Adrenal gland (tissue), 12 donors: Measurements from ENCODE around the gene MAP3K20. TPM values are rescaled to one million over a fixed set of nuclear protein-coding genes. Genes with fewer than 3 reads are reported as not detected.
A peak's percentile ranks its signal among the peaks of the same experiment; 100 is the strongest.

Experiments
- DNase-seq, 7 donors: peaks; one replicate each; pipeline ENCODE4 v3.0.0-alpha.2; 2019 to 2020
- H3K27ac ChIP-seq, 5 donors: fragments of 200-600 bp; sonication (generic) in 4 of 5; 1 replicate in 3 of 5; 2 replicates in 2 of 5; pipeline versions ENCODE4 v1.5.1 to v1.8.0; 2016 to 2020; ENCODE audit warnings: mild to moderate bottlenecking in 1 of 5
- H3K27me3 ChIP-seq: fragments of 200-600 bp; 2 replicates; pipeline ENCODE4 v1.8.0; 2021
- H3K36me3 ChIP-seq, 2 donors: fragments of 200-600 bp; replicated peaks in 1 of 2; 1 replicate in 1 of 2; 2 replicates in 1 of 2; pipeline versions ENCODE4 v1.5.1 to v1.8.0; 2018 to 2022
- H3K4me1 ChIP-seq, 2 donors: fragments of 200-600 bp; replicated peaks in 1 of 2; 1 replicate in 1 of 2; 2 replicates in 1 of 2; pipeline versions ENCODE4 v1.5.1 to v1.8.0; 2018 to 2021
- H3K4me3 ChIP-seq, 4 donors: fragments of 200-600 bp; sonication (generic) in 3 of 4; one replicate each; pipeline ENCODE4 v1.5.1; 2016 to 2018
- H3K9me3 ChIP-seq, 3 donors: fragments of 200-600 bp; sonication (generic) in 1 of 3; replicated peaks in 1 of 3; 1 replicate in 2 of 3; 2 replicates in 1 of 3; pipeline versions ENCODE4 v1.5.1 to v1.8.0; 2016 to 2021
- POLR2A ChIP-seq, 2 donors: fragments of 450-650 bp; IDR thresholded peaks; one replicate each; pipeline ENCODE4 v1.6.1; 2017; ENCODE audit warnings: antibody characterized with exemption in 2 of 2, mild to moderate bottlenecking in 2 of 2, moderate library complexity in 1 of 2
- WGBS, 4 donors: extraction: QIAGEN DNeasy Blood & Tissue Kit in 2 of 4; methylation state at CpG; one replicate each; pipeline versions ENCODE4 v1.1.5 to v1.1.7; 2013 to 2017; 5-methylcytosine and 5-hydroxymethylcytosine counted together
- intact Hi-C, 2 donors: fragments of 100-400 bp; cut with DNase I; formaldehyde crosslinking; loops; one replicate each; pipeline versions ENCODE4 v1.14.1 to v1.15.0; 2022 to 2023
- polyA plus RNA-seq, 3 donors: library from polyadenylated mRNA; stranded (reverse); fragments of 200-250 nt in 2 of 3; fragments of 350-450 nt in 1 of 3; fragmentation: Illumina TruSeq in 1 of 3; extraction: RNeasy Lipid Tissue Mini Kit (QIAGEN cat#74804) in 1 of 3; gene quantifications; one replicate each; pipeline ENCODE4 v1.2.3, GENCODE V29; 2013 to 2014
- total RNA-seq, 9 donors: library from RNA; depleted of rRNA in 4 of 9; stranded (reverse); fragments of >200 nt in 4 of 9; fragments of 120-200 nt in 1 of 9; fragmentation: NEBNext Ultra II Directional in 1 of 9; extraction: Animal tissue kit (Norgen Biotek cat#: 25700) in 1 of 9; gene quantifications; one replicate each; pipeline versions ENCODE4 v1.1.0 to v1.2.4, GENCODE V29; 2013 to 2023
- TF ChIP-seq, protein P1 (sequence below), 6 experiments: fragments of 450-650 bp in 4 of 6; fragments of 200-600 bp in 2 of 6; sonication (generic) in 1 of 6; IDR thresholded peaks; 1 replicate in 5 of 6; 2 replicates in 1 of 6; pipeline versions ENCODE4 v1.5.1 to v1.8.0; 2016 to 2021; ENCODE audit warnings: antibody characterized with exemption in 6 of 6, mild to moderate bottlenecking in 2 of 6, moderate library complexity in 1 of 6
- donor health status: healthy with polysubstance abuse.
- donor health status: Bipolar disorder and iron deficiency.
- donor health status: DM: yes; HTN: yes; CAD: no.
- donor health status: DM: no; HTN: no; CAD: no.
- donor health status: DM: no; HTN: no; CAD: no.
- donor health status: DM: yes; HTN: yes; CAD: no.

MAP3K20 gene
- total and polyA plus RNA-seq, 12 donors, result 8.1 to 54.2 (median 25.4) TPM

DNA sequence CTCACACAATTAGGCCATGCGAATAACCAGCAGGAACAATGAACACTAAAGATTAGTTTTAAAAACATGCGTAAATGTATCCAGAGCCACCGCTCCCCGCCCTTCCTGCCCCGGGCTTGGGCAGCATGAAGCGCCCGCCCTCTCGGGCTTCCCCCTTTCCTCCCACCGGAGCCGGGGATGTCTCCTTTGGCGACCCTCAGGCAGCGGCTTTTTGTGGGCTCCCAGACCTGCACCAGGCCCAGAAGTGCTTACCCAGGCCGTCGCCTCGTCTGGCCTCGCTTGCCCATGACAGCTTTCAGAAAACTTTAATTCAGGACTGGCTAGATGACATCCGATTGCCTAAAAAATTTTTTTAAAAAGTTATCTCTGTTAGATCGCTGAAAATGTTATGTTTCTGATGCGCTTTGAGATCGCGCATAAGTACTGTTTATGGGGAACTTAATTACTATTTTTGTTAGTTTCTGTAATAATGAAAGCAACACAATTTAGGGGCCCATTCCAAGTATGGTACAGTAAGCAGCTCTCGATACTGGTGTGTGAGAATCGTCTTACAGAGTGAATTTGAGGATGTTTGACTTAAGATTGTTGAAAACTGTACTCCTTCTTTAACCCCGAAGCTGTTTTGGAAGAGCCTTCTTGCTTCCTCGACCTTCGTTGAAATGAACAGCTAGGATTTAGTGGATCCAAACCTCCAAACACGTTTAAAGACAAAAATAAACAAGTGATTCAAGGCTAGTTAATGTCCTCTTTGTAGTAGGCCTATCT is 1.1 kb downstream of the MAP3K20 start:
- Histone ChIP-seq H3K27ac (peak overlapping the region; percentile 40 to 94 (median 91)), H3K27me3 (no peaks in the 10 kb centered on the region), H3K9me3 (no peaks in the 10 kb centered on the region), H3K4me3 (peak overlapping the region in 3 of 4 donors; percentile 45 to 95 (median 52)), H3K36me3 (no peaks in the 10 kb centered on the region), H3K4me1 (peaks cover 7 to 17% of the 10 kb centered on the region in 2 donors)
- no peak for TF ChIP-seq POLR2A (IDR thresholded peaks at IDR 0.05)
- TF ChIP-seq, protein P1, sequence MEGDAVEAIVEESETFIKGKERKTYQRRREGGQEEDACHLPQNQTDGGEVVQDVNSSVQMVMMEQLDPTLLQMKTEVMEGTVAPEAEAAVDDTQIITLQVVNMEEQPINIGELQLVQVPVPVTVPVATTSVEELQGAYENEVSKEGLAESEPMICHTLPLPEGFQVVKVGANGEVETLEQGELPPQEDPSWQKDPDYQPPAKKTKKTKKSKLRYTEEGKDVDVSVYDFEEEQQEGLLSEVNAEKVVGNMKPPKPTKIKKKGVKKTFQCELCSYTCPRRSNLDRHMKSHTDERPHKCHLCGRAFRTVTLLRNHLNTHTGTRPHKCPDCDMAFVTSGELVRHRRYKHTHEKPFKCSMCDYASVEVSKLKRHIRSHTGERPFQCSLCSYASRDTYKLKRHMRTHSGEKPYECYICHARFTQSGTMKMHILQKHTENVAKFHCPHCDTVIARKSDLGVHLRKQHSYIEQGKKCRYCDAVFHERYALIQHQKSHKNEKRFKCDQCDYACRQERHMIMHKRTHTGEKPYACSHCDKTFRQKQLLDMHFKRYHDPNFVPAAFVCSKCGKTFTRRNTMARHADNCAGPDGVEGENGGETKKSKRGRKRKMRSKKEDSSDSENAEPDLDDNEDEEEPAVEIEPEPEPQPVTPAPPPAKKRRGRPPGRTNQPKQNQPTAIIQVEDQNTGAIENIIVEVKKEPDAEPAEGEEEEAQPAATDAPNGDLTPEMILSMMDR (IDR thresholded peaks at IDR 0.05), result no peak
- peak in 6 of 7 donors; percentile 30 to 52 (median 46) for DNase-seq
- intact Hi-C loops, result loop anchor here in 1 of 2 donors (10.0 kb wide), 1 partner anchor 128 kb away; no protein-coding TSS in a partner anchor
- WGBS, 4 donors, result 3 to 7% (median 6%) methylated on average over 25 to 27 of the region's 27 CpGs

DNA sequence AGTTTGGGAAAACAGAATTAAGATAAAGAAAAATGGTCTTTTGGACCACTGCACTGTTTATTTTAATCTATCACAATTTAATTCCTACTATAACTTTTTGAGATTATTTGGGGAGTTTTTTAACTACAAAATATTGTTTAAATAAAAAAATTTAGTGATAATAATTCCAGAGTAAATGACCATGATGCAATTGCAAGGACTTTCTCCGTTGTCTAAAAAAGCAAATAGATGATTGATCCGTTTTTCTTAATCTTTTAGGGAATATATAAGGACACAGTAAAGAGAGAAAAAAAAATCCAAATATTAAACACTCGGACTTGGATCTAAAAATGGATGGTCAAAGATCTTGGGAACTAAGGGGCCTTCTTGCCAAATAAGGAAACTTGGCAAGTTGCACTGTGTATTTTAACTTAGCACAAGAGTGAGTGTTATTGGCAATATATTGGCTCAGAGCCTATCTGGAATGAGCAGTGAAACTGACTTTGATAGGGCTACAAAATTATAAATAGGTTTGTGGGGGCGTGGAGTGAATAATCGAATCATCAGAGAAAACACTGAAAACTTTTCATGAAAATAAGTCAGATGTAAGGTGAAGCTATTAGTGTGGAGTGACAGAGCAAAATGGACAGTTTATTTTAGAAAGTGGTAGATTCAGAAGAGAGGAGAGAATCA is 2.0 kb downstream of the MAP3K20 start:
- H3K4me1 ChIP-seq, result peaks cover 7 to 17% of the 10 kb centered on the region in 2 donors
- TF ChIP-seq POLR2A (IDR thresholded peaks at IDR 0.05), result no peak
- TF ChIP-seq, protein P1 (IDR thresholded peaks at IDR 0.05), result no peak
- no peaks in the 10 kb centered on the region for H3K9me3 ChIP-seq
- intact Hi-C loops, result loop anchor here in 1 of 2 donors (10.0 kb wide), 1 partner anchor 127 kb away; no protein-coding TSS in a partner anchor
- H3K4me3 ChIP-seq, result peak overlapping the region in 1 of 4 donors; percentile 95
- H3K36me3 ChIP-seq, result no peaks in the 10 kb centered on the region
- H3K27ac ChIP-seq, result peak overlapping the region in 2 of 5 donors; percentile 91 to 94
- 40 to 55% (median 49%) methylated on average over 5 of the region's 5 CpGs for WGBS, 4 donors
- H3K27me3 ChIP-seq, result no peaks in the 10 kb centered on the region
- no peak for DNase-seq

DNA sequence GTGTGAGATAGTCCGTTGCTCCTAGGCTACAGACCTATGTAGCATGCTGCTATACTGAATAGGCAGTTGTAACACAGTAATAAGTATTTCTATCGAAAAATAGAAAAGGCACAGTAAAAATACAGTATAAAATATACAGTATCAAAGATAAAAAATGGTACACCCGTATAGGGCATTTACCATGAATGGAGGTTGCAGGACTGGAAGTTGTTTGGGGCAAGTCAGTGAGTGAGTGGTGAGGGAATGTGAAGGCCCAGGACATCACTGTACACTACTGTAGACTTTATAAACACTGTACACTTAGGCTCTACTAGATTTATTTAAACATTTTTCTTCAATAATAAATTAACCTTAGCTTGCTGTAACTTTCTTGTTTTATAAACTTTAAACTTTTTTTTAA is 3.5 kb downstream of the MAP3K20 start:
- no peak for DNase-seq
- Histone ChIP-seq H3K27me3 (no peaks in the 10 kb centered on the region), H3K9me3 (no peaks in the 10 kb centered on the region), H3K4me1 (peaks cover 13 to 24% of the 10 kb centered on the region in 2 donors), H3K4me3 (no peak overlapping the region), H3K27ac (no peak overlapping the region), H3K36me3 (no peaks in the 10 kb centered on the region)
- no peak for TF ChIP-seq POLR2A (IDR thresholded peaks at IDR 0.05)
- TF ChIP-seq, protein P1 (IDR thresholded peaks at IDR 0.05), result no peak
- WGBS, 4 donors, result 88 to 96% (median 92%) methylated on average over 3 of the region's 3 CpGs
- intact Hi-C loops, result loop anchor here in 1 of 2 donors (10.0 kb wide), 1 partner anchor 126 kb away; no protein-coding TSS in a partner anchor
